GM12873 (cell line): ENCODE results near the gene STK36.

Experiments used
- TF ChIP-seq, protein P1 (sequence below): IDR thresholded peaks from 2 replicates; pipeline ENCODE4 v1.5.1; 2012; ENCODE audit warnings: low read depth, mild to moderate bottlenecking, moderate library complexity, low read length, control low read depth; ENCODE audit not compliant: insufficient read depth; ENCODE audit errors: missing control alignments

The STK36 gene

DNA sequence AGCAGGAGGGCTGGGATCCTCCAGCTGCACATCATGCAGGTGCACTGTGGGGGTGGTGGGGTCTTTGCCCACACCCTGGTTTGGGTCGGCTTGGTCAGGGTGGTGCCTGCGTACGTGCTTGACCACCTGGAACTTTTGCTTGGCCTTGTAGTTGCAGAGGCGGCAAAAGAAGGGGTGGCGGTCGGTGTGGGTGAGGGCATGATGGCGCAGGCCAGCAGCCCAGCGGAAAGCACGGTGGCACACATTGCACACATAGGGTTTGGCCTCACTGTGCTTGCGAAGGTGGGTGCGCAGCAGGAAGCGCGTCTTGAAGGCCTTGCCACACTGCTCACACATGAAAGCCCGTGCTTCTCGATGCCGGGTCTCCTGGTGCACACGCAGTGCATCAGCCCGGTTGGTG, 33.5 kb upstream of the STK36 start:
- TF ChIP-seq, protein P1, sequence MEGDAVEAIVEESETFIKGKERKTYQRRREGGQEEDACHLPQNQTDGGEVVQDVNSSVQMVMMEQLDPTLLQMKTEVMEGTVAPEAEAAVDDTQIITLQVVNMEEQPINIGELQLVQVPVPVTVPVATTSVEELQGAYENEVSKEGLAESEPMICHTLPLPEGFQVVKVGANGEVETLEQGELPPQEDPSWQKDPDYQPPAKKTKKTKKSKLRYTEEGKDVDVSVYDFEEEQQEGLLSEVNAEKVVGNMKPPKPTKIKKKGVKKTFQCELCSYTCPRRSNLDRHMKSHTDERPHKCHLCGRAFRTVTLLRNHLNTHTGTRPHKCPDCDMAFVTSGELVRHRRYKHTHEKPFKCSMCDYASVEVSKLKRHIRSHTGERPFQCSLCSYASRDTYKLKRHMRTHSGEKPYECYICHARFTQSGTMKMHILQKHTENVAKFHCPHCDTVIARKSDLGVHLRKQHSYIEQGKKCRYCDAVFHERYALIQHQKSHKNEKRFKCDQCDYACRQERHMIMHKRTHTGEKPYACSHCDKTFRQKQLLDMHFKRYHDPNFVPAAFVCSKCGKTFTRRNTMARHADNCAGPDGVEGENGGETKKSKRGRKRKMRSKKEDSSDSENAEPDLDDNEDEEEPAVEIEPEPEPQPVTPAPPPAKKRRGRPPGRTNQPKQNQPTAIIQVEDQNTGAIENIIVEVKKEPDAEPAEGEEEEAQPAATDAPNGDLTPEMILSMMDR, result no peak

DNA sequence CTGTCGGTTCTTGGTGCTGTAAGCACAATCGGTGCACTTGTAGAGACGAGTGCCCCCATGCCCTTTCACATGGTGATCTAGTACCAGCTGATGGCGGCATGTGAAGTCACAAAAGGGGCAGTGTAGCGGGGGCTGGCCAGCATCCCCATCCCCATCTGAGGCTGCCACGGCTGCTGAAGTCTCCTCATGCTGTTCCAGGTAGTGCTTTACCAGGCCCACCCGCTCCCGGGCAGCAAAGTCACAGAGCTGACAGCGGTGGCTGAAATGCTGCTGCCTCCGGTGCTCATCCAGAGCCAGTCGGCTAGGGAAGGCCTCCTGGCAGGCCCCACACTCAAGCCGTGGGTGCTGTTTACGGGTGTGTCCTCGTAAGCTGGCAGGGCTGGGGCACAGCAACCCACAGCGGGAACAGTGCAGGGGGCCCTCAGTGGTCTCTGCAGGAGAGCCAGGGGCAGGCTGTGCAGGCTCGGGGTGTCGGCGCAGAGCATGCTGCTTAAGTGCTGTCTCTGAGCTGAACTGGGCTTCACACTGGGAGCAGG, 29.7 kb upstream of the STK36 start:
- TF ChIP-seq, protein P1, result no peak

DNA sequence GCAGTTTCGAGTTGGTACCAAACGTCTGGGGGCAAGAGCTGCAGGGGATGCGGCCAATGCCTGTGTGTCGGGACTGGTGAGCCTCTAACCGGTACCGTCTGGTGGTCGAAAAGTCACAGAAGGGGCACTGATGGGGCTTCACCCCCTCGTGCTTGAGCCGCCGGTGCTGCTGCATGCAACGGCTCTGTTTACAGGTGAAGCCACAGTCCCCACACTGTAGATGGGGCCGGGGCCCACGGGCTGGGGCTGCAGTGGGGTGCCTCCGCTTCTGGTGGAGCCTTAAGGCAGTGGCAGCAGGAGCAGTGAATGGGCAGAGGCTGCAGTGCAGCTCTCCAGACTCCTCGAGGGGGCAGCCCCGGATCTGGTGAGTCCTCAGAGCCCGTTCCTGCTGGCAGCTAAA, 29.1 kb upstream of the STK36 start:
- TF ChIP-seq, protein P1, result no peak

DNA sequence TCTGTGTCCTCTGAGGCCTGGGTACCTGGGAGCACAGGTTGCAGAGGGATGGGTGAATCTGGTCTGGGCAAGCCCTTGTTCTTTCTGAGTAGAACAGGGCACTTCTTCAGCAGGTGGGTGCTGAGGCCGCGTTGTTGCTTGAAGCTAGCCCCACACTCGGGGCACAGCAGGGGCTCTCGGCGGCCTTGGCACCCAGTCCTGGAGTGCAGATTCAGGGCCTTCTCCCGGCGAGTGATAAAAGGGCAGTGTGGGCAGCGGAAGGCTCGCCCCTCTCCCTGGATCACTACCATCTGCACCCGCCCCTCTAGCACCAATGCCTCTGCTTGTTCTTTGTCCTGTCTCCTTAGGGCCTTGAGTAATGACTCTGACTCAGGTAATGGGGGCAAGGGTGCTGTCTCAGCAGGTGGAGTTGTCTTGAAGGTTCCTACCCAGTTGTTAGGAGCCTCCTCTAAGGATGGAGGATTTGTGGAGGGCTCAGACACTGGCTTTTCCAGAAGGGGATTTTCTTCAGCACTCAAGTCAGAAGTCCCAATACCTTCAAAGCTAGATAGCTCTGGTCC, 28.1 kb upstream of the STK36 start:
- TF ChIP-seq, protein P1, result no peak

DNA sequence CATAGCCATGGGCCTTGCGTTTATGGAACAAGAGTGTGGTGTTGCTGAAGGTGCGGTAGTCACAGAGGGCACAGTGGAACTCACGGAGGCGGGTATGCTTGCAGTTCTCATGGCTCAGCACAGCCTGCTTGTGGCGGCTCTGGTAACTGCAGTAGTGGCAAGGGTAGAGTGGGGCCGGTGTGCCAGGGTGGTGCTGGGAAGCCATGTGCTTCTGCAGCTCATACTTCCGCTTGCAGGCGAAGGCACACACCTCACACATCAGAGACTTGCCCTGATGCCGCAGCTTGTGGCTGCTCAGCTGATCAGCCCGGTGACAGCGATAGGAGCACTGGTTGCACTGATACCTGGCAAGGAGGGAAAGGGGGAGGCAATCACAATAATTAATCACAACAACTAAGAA, 27.2 kb upstream of the STK36 start:
- TF ChIP-seq, protein P1, result no peak

DNA sequence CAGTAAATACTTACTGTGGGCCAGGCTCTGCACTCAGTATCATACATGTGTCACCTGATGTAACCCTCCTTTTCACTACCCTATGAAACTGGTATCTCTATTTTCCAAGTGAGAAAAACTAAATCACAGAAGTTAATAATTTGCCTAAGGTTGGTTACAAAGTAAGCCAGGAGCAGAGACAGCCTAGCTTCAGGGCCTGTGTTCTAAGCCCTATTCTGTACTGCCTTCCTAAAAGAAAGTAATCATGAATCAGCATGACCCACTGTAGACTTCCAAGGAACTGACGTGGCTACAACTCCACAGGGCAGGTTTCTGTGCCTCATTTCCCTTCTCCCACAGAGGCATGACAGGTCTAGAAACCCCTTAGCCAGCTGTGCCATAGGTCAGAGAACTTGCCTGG, 26.8 kb upstream of the STK36 start:
- TF ChIP-seq, protein P1, result no peak

DNA sequence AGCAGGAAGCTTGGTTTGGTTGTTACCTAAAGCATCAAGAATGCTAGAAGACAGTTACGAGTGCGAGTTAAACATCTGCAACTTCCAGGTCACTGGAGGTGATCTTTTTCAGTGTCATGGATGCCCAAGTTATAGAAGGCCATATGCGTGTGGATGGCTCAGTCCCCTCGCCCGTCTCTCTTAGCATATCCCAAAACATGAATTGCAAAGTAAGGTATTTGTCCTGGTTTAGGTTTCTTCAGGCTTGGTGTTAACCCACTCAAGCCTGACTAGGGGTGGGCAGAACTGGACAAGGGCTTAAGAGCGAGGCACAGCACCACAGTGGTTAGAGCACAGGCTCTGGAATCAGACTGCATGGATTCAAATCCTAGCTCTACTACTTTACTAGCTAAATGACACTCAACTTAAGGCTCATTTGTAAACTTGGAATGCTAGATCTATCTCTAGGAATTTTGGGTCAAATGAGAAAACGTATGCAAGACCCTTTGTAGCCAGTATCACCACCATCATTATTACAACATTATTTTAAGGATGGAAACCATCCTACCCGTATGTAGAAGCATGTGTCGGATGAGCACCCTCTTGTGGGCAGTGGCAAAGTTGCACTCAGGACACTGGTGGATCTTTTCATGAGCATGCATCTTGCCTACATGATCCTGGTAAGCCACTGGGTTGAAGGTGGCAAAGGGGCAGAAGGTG, 23.6 kb upstream of the STK36 start:
- TF ChIP-seq, protein P1, result peak; percentile 93
